Fibroblast of skin of left quadriceps (primary cell): ENCODE measurements around the gene PGAP3.

Source experiments
- DNase-seq, 2 experiments: peaks; one replicate each; pipeline ENCODE4 v3.0.0-alpha.2; 2013; ENCODE audit warnings: low read depth in 2 of 2

PGAP3 gene

GRCh38 chr17:39697961-39698360, 10.1 kb upstream of the PGAP3 start:
- no peak for DNase-seq

GRCh38 chr17:39696731-39697130, 8.9 kb upstream of the PGAP3 start:
- DNase-seq = no peak

GRCh38 chr17:39695089-39695474, 7.2 kb upstream of the PGAP3 start:
- no peak for DNase-seq

- no peak for DNase-seq
These were observed 6.7 kb upstream of the PGAP3 start for GRCh38 chr17:39694593-39694992.

GRCh38 chr17:39688945-39689344, 1.1 kb upstream of the PGAP3 start:
- no peak for DNase-seq

- DNase-seq = no peak
These were observed 598 bp upstream of the PGAP3 start for GRCh38 chr17:39688475-39688835.

- no peak for DNase-seq
These were observed 734 bp downstream of the PGAP3 start for GRCh38 chr17:39687101-39687545.

- DNase-seq = no peak
These were observed 3.3 kb downstream of the PGAP3 start for GRCh38 chr17:39684369-39685192.

GRCh38 chr17:39683295-39683939, 4.4 kb downstream of the PGAP3 start:
- DNase-seq = no peak

GRCh38 chr17:39679521-39680192, 8.2 kb downstream of the PGAP3 start:
- no peak for DNase-seq

GRCh38 chr17:39678340-39679116, 9.3 kb downstream of the PGAP3 start:
- no peak for DNase-seq

- no peak for DNase-seq
These were observed 10.1 kb downstream of the PGAP3 start for GRCh38 chr17:39677542-39678339.

- DNase-seq = no peak
These were observed 10.8 kb downstream of the PGAP3 start for GRCh38 chr17:39677072-39677471.

GRCh38 chr17:39676198-39676819, 11.5 kb downstream of the PGAP3 start:
- no peak for DNase-seq

- no peak for DNase-seq
These were observed 12.3 kb downstream of the PGAP3 start for GRCh38 chr17:39675390-39676082.

GRCh38 chr17:39674702-39675389, 13.0 kb downstream of the PGAP3 start:
- DNase-seq = no peak

- no peak for DNase-seq
These were observed 13.7 kb downstream of the PGAP3 start for GRCh38 chr17:39674179-39674578.

- DNase-seq = no peak
These were observed 14.3 kb downstream of the PGAP3 start for GRCh38 chr17:39673335-39674081.
